Measurements from ENCODE around the gene ARMC5.

GRCh38 chr16:31421587-31421986 lies 37.7 kb upstream of the ARMC5 start:
- TF ChIP-seq GATA3 (IDR thresholded peaks at IDR 0.05; ENCODE audit: low read depth, low read length) (no peak), GATA2 (IDR thresholded peaks at IDR 0.05; ENCODE audit: low read depth, low read length) (no peak)
